ENCODE measurements around the gene PPIA.
"Not testable (repeated sequence)": the region's sequence is repeated elsewhere in the genome, so short reads cannot be mapped to it uniquely, and the experiment has no call there.

The PPIA gene

GRCh38 chr7:44843440-44843839 is 47.0 kb downstream of the PPIA start:
- DNase-seq: not testable (repeated sequence)

GRCh38 chr7:44845451-44845850 is 49.0 kb downstream of the PPIA start:
- no peak for DNase-seq

GRCh38 chr7:44846390-44846789 is 49.9 kb downstream of the PPIA start:
- not testable (repeated sequence) for DNase-seq

- DNase-seq: peak; percentile 13
Measured at GRCh38 chr7:44846816-44847508, 50.5 kb downstream of the PPIA start.

- peak; percentile 91 for DNase-seq
Measured at GRCh38 chr7:44847509-44847919, 51.0 kb downstream of the PPIA start.

GRCh38 chr7:44847920-44848634 is 51.6 kb downstream of the PPIA start, which contains the start of gene H2AZ2:
Gene H2AZ2, minus strand, starts transcription at chr7:44848087. Its CDS starts 116 bp downstream, at chr7:44847971.
- peak; percentile 100 for DNase-seq

GRCh38 chr7:44849259-44849884 is 52.9 kb downstream of the PPIA start:
- DNase-seq: no peak

- no peak for DNase-seq
Measured at GRCh38 chr7:44849885-44850544, 53.5 kb downstream of the PPIA start.

- no peak for DNase-seq
Measured at GRCh38 chr7:44852590-44852989, 56.1 kb downstream of the PPIA start.
